Activated naive CD4-positive, alpha-beta T cell treated with anti-CD3 and anti-CD28 coated beads for 36 hours (primary cell): Measurements from ENCODE around the gene CHI3L2. TPM values are rescaled to one million over a fixed set of nuclear protein-coding genes. Genes with fewer than 3 reads are reported as not detected.

Experiments
- CTCF ChIA-PET: fragments of 350-600 bp; sonication (Branson Sonifier 250); formaldehyde crosslinking; loops from one replicate; lab custom pipeline; 2021; ENCODE audit warnings: antibody characterized with exemption; lab: Charles Lee
- DNase-seq: peaks from one replicate; pipeline ENCODE4 v3.0.0-alpha.2; 2020
- H3K27ac Mint-ChIP-seq: one replicate; pipeline ENCODE4 v1.8.0; 2021; ENCODE audit warnings: mild to moderate bottlenecking, mixed read lengths
- H3K27me3 Mint-ChIP-seq: one replicate; pipeline ENCODE4 v1.8.0; 2021; ENCODE audit warnings: low read depth, mixed read lengths
- H3K36me3 Mint-ChIP-seq: one replicate; pipeline ENCODE4 v1.8.0; 2021; ENCODE audit warnings: low read depth, mixed read lengths
- H3K4me1 Mint-ChIP-seq: one replicate; pipeline ENCODE4 v1.8.0; 2021; ENCODE audit warnings: low read depth, mixed read lengths
- H3K4me3 Mint-ChIP-seq: one replicate; pipeline ENCODE4 v1.8.0; 2021; ENCODE audit warnings: mild to moderate bottlenecking, moderate library complexity, mixed read lengths
- H3K9me3 Mint-ChIP-seq: one replicate; pipeline ENCODE4 v1.8.0; 2021; ENCODE audit warnings: mixed read lengths
- intact Hi-C: fragments of 100-400 bp; cut with micrococcal nuclease; formaldehyde crosslinking; loops from one replicate; pipeline ENCODE4 v1.15.1; 2023
- total RNA-seq, 2 experiments: library from RNA; stranded (reverse); gene quantifications; one replicate each; pipeline ENCODE4 v1.2.3, GENCODE V29; 2021

Gene CHI3L2
- total RNA-seq, 2 experiments from 2014 or later = 5.3 to 5.5 TPM

DNA sequence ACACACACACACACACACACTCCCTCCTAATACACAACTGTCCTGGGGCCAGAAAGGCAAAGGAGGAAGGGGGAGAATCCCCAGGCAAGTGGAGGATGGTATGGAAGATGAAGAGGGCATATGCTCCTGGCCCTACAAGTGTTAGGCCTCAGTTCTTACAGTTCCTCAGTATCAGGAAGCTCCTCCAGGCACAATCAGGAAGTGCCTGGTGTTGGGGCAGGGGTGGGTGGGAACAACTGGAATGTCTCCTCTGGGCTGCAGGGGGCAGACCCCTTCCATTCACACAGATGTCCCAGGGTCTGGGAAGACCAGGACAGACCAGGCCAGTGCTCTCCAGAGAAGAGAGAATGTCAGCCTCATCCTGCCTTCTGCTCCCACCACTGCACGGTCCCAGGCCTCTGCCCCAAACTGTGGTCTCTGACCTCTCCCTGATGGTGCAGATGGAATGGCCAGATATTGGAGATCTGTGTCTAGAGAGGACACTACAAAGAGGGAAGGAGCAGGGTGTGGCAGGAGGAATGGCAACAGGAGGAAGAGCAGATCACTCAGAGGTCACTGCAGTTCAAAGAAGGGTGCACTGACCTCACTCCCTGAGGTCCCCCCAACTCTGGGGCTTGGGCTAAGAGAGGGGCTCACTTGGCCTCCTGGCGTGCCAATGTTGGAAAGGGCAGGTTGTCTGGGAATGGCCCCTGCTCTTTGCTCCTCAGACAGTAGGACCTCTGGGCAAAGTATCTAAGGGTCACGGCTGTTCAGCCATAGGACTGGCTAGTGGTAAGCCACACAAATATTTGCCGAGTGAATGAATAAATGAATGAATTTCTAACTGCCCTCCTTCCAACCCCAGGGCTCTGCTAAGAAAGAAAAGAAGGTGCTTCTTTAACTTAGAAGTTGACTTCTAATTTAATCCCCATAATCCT lies 24.5 kb upstream of the CHI3L2 start:
- Mint-ChIP-seq H3K9me3 (no peaks in the 10 kb centered on the region), H3K27me3 (no peaks in the 10 kb centered on the region), H3K36me3 (peaks cover 32% of the 10 kb centered on the region), H3K4me3 (peak overlapping the region; percentile 98), H3K4me1 (peaks cover 44% of the 10 kb centered on the region), H3K27ac (peak overlapping the region; percentile 99)
- CTCF ChIA-PET = interaction anchor here (0.6 to 13.5 kb wide), 3 partner anchors 16 to 74 kb away, joined by 3 to 234 read pairs (median 3); no protein-coding TSS in a partner anchor
- DNase-seq = no peak
- intact Hi-C loops = loop anchor here (5.0 kb wide), 3 partner anchors 241 to 531 kb away; partner anchors contain the start of genes KCNA3 and LRIF1

DNA sequence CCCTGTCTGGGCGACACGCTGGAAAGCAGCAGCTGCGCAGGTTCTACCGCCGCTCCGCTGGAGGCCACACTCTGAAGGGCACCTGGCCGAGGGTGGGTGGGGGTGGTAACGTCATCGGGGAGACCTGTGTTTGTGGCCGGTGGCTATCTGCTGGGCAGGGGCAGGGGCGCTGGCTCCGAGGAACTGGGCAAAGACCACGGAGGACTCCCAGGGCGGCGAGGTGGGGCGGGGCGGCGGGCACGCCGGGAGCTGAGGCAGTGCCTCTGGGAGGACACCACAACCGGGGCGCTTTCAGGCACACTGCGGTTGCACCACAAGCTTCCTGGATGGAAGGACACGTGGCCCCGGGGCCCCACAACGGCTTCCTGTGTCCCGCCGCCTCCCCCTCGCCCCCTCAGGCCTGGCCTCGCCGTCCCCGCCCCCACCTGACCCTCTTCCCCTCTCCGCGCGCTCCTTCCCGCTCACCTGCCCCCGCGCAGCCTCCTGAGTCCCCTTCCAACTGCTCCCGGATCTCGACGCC lies 23.8 kb upstream of the CHI3L2 start:
- CTCF ChIA-PET = interaction anchor here (13.5 kb wide), 1 partner anchor 15 kb away, joined by 234 read pairs; no protein-coding TSS in a partner anchor
- H3K9me3 Mint-ChIP-seq = no peaks in the 10 kb centered on the region
- intact Hi-C loops = loop anchor here (1.0 to 5.0 kb wide), 4 partner anchors 11 to 531 kb away; partner anchors contain the start of genes KCNA3 and LRIF1

DNA sequence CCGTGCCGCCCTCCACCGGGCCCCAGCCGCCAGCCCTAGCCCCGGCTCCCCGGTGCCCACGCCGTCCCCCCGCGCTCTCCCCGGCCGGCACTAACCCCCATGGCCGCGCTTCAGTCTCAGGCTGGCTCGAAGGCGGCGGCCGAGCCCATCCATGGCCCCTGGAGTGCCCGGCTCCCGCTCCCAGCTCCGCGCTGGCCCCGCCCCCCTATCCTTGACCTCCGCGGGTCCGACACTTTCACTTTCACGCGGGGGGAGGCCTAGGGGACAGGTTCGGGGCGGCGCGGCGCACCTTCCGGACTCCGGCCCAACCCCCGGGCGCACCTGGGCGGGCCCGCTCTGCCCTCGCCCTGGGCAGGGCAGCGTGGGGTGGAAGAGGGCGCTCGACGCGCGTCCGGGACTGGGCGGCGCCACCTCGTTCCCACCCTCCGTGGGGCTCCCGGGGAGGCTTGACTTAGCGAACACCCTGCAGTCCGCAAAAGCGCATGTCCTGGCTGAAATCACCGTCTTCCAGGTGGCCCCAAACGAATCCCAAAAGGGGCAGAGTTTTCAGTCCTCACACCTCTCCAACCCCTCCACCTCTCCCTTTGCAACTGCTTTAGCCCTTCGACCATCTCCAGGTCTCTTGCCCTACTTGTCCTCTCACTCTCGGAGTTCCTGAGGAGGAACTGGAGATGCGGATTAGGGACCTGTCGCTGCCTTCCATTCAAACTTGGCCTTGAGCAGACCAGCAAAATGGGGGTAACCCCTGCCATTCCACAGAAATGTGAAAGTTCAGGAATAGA lies 23.1 kb upstream of the CHI3L2 start:
- DNase-seq = peak; percentile 68
- H3K27ac Mint-ChIP-seq = peak overlapping the region; percentile 99
- H3K27me3 Mint-ChIP-seq = no peaks in the 10 kb centered on the region
- CTCF ChIA-PET = interaction anchor here (13.5 kb wide), 1 partner anchor 14 kb away, joined by 234 read pairs; no protein-coding TSS in a partner anchor
- H3K4me3 Mint-ChIP-seq = peak overlapping the region; percentile 98
- peaks cover 18% of the 10 kb centered on the region for H3K36me3 Mint-ChIP-seq
- H3K4me1 Mint-ChIP-seq = peaks cover 44% of the 10 kb centered on the region
- intact Hi-C loops = loop anchor here (1.0 to 5.0 kb wide), 4 partner anchors 10 to 532 kb away; partner anchors contain the start of genes KCNA3 and LRIF1
- H3K9me3 Mint-ChIP-seq = no peaks in the 10 kb centered on the region

More for the DNA sequence above, 23.8 kb upstream of the CHI3L2 start:
- peak overlapping the region; percentile 98 for H3K4me3 Mint-ChIP-seq
- H3K27me3 Mint-ChIP-seq = no peaks in the 10 kb centered on the region
- peak overlapping the region; percentile 99 for H3K27ac Mint-ChIP-seq
- peaks cover 44% of the 10 kb centered on the region for H3K4me1 Mint-ChIP-seq
- peak; percentile 94 for DNase-seq
- H3K36me3 Mint-ChIP-seq = peaks cover 24% of the 10 kb centered on the region

- H3K36me3 Mint-ChIP-seq = peaks cover 10% of the 10 kb centered on the region
- H3K27ac Mint-ChIP-seq = peak overlapping the region; percentile 79
- CTCF ChIA-PET = no interaction called here
- peak overlapping the region; percentile 98 for H3K4me3 Mint-ChIP-seq
- no peaks in the 10 kb centered on the region for H3K27me3 Mint-ChIP-seq
- intact Hi-C loops = loop anchor here (1.0 to 5.0 kb wide), 4 partner anchors 9 to 533 kb away; partner anchors contain the start of genes KCNA3 and LRIF1
- no peaks in the 10 kb centered on the region for H3K9me3 Mint-ChIP-seq
- DNase-seq = no peak
- H3K4me1 Mint-ChIP-seq = peaks cover 52% of the 10 kb centered on the region
These were observed 22.4 kb upstream of the CHI3L2 start for GRCh38 chr1:111204983-111205713.

- peak overlapping the region; percentile 4 for H3K4me3 Mint-ChIP-seq
- H3K36me3 Mint-ChIP-seq = peaks cover 7% of the 10 kb centered on the region
- intact Hi-C loops = no loop called here
- H3K27me3 Mint-ChIP-seq = no peaks in the 10 kb centered on the region
- peak overlapping the region; percentile 53 for H3K27ac Mint-ChIP-seq
- H3K9me3 Mint-ChIP-seq = no peaks in the 10 kb centered on the region
- CTCF ChIA-PET = no interaction called here
- peaks cover 53% of the 10 kb centered on the region for H3K4me1 Mint-ChIP-seq
- no peak for DNase-seq
These were observed 21.8 kb upstream of the CHI3L2 start for GRCh38 chr1:111205714-111206050.

GRCh38 chr1:111208921-111209320 lies 18.6 kb upstream of the CHI3L2 start:
- H3K27me3 Mint-ChIP-seq = no peaks in the 10 kb centered on the region
- CTCF ChIA-PET = no interaction called here
- no peaks in the 10 kb centered on the region for H3K36me3 Mint-ChIP-seq
- no peak overlapping the region for H3K4me3 Mint-ChIP-seq
- H3K4me1 Mint-ChIP-seq = peaks cover 51% of the 10 kb centered on the region
- no peak for DNase-seq
- intact Hi-C loops = no loop called here
- no peak overlapping the region for H3K27ac Mint-ChIP-seq
- no peaks in the 10 kb centered on the region for H3K9me3 Mint-ChIP-seq

GRCh38 chr1:111209622-111210021 lies 17.9 kb upstream of the CHI3L2 start:
- Mint-ChIP-seq H3K27ac (peak overlapping the region; percentile 15), H3K4me1 (peaks cover 57% of the 10 kb centered on the region), H3K4me3 (no peak overlapping the region), H3K27me3 (no peaks in the 10 kb centered on the region), H3K36me3 (no peaks in the 10 kb centered on the region), H3K9me3 (no peaks in the 10 kb centered on the region)
- CTCF ChIA-PET = no interaction called here
- intact Hi-C loops = no loop called here
- no peak for DNase-seq

GRCh38 chr1:111211921-111212320 lies 15.6 kb upstream of the CHI3L2 start:
- no peak for DNase-seq
- H3K27me3 Mint-ChIP-seq = no peaks in the 10 kb centered on the region
- CTCF ChIA-PET = no interaction called here
- peaks cover 62% of the 10 kb centered on the region for H3K4me1 Mint-ChIP-seq
- peak overlapping the region; percentile 20 for H3K27ac Mint-ChIP-seq
- no peaks in the 10 kb centered on the region for H3K9me3 Mint-ChIP-seq
- intact Hi-C loops = no loop called here
- no peak overlapping the region for H3K4me3 Mint-ChIP-seq
- H3K36me3 Mint-ChIP-seq = no peaks in the 10 kb centered on the region

- intact Hi-C loops = no loop called here
- no peak for DNase-seq
- Mint-ChIP-seq H3K36me3 (no peaks in the 10 kb centered on the region), H3K27me3 (no peaks in the 10 kb centered on the region), H3K4me1 (peaks cover 69% of the 10 kb centered on the region), H3K4me3 (peak overlapping the region; percentile 75), H3K9me3 (no peaks in the 10 kb centered on the region), H3K27ac (peak overlapping the region; percentile 99)
- CTCF ChIA-PET = interaction anchor here (2.3 kb wide), 1 partner anchor 11 kb away, joined by 6 read pairs; no protein-coding TSS in a partner anchor
These were observed 14.7 kb upstream of the CHI3L2 start for GRCh38 chr1:111212634-111213335.

DNA sequence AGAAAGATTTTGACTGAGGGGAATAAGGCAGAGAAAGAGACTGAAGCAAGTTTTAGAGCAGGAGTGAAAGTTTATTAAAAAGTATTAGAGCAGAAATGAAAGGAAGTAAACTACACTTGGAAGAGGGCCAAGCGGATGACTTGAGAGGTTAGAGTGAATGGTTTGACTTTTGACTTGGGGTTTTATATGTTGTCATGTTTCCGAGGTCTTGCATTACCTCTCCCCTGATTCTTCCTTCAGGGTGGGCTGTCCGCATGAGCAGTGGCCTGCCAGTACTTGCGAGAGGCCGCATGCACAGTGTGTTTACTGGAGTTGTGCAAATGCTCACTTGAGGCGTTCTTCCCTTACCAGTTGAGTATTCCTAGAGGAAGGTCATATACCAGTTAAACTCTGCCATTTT lies 14.1 kb upstream of the CHI3L2 start:
- Mint-ChIP-seq H3K27ac (peak overlapping the region; percentile 99), H3K9me3 (no peaks in the 10 kb centered on the region), H3K4me1 (peaks cover 75% of the 10 kb centered on the region), H3K36me3 (no peaks in the 10 kb centered on the region), H3K4me3 (peak overlapping the region; percentile 75), H3K27me3 (no peaks in the 10 kb centered on the region)
- DNase-seq = no peak
- CTCF ChIA-PET = interaction anchor here (2.3 to 10.6 kb wide), 2 partner anchors 10 to 16 kb away, joined by 6 to 234 read pairs; partner anchors contain the start of gene DENND2D
- intact Hi-C loops = no loop called here
